GM18508 (cell line): ENCODE results near the gene HSDL1.
A peak's percentile ranks its signal among the peaks of the same experiment; 100 is the strongest.
"Not testable (repeated sequence)": the region's sequence is repeated elsewhere in the genome, so short reads cannot be mapped to it uniquely, and the experiment has no call there.

Source experiments
- ATAC-seq: cut with Tn5 transposase; IDR thresholded peaks from one replicate; pipeline ENCODE4 v1.9.1; 2021; ENCODE audit warnings: moderate number of reproducible peaks; ENCODE audit not compliant: insufficient read depth, unreplicated experiment

Gene HSDL1

GRCh38 chr16:84139628-84140258 lies 5.2 kb downstream of the HSDL1 start:
- no peak for ATAC-seq

- ATAC-seq = no peak
Measured at GRCh38 chr16:84138824-84139627, 6.0 kb downstream of the HSDL1 start.

GRCh38 chr16:84138500-84138823 lies 6.5 kb downstream of the HSDL1 start:
- ATAC-seq = no peak

- no peak for ATAC-seq
Measured at GRCh38 chr16:84137769-84138357, 7.1 kb downstream of the HSDL1 start.

GRCh38 chr16:84137287-84137686 lies 7.7 kb downstream of the HSDL1 start:
- no peak for ATAC-seq

GRCh38 chr16:84136331-84137125 lies 8.4 kb downstream of the HSDL1 start:
- ATAC-seq = no peak

GRCh38 chr16:84132527-84133285 lies 12.3 kb downstream of the HSDL1 start:
- no peak for ATAC-seq

- ATAC-seq = no peak
Measured at GRCh38 chr16:84131117-84131516, 13.9 kb downstream of the HSDL1 start.

GRCh38 chr16:84124257-84125073 lies 20.5 kb downstream of the HSDL1 start:
- ATAC-seq = no peak

GRCh38 chr16:84121007-84121406 lies 24.0 kb downstream of the HSDL1 start:
- no peak for ATAC-seq

GRCh38 chr16:84120023-84120422 lies 25.0 kb downstream of the HSDL1 start:
- ATAC-seq = no peak

GRCh38 chr16:84119368-84119767 lies 25.6 kb downstream of the HSDL1 start:
- no peak for ATAC-seq

GRCh38 chr16:84118315-84118714 lies 26.7 kb downstream of the HSDL1 start:
- not testable (repeated sequence) for ATAC-seq

- no peak for ATAC-seq
Measured at GRCh38 chr16:84117494-84117843, 27.5 kb downstream of the HSDL1 start.

- peak; percentile 73 for ATAC-seq
Measured at GRCh38 chr16:84116720-84117493, 28.1 kb downstream of the HSDL1 start, which contains the start of gene MBTPS1. Gene MBTPS1, minus strand, starts transcription at chr16:84116942. Its CDS starts 15,159 bp downstream, at chr16:84101783.

GRCh38 chr16:84115919-84116719 lies 28.9 kb downstream of the HSDL1 start:
- peak; percentile 4 for ATAC-seq

- ATAC-seq = not testable (repeated sequence)
Measured at GRCh38 chr16:84111949-84112348, 33.0 kb downstream of the HSDL1 start.

GRCh38 chr16:84111525-84111924 lies 33.5 kb downstream of the HSDL1 start:
- ATAC-seq = no peak
